Endothelial cell of umbilical vein (primary cell): ENCODE results near the gene CELA3A. TPM values are rescaled to one million over a fixed set of nuclear protein-coding genes. Genes with fewer than 3 reads are reported as not detected.

ENCODE experiments used
- BruUV-seq: library from RNA; stranded (reverse); fragments of 400-500 nt; replicated peaks from 2 replicates; lab custom pipeline; 2021; lab: Mats Ljungman, UMichigan
- CTCF ChIA-PET: fragments of 300-600, 350-600 bp; sonication (Branson Sonifier 250); formaldehyde crosslinking; loops from one replicate; lab custom pipeline; 2021; ENCODE audit warnings: antibody characterized with exemption, inconsistent platforms; lab: Charles Lee
- POLR2A ChIA-PET: fragments of 300-600, 350-600 bp; sonication (Branson Sonifier 250); formaldehyde crosslinking; loops from one replicate; lab custom pipeline; 2021; ENCODE audit warnings: antibody characterized with exemption, inconsistent platforms; lab: Charles Lee
- DNase-seq: peaks from one replicate; pipeline ENCODE4 v3.0.0-alpha.2; 2011; ENCODE audit warnings: low read depth, low spot score
- FAIRE-seq: peaks from 2 replicates; lab custom pipeline; 2011; peaks lifted over from hg19 to GRCh38; lab: Jason Lieb, UNC
- H2AFZ ChIP-seq: 2 replicates; pipeline ENCODE4 v1.6.0; 2012; ENCODE audit warnings: low read depth, low read length, control low read depth, inconsistent platforms
- H3K27ac ChIP-seq: 2 replicates; pipeline ENCODE4 v1.5.1; 2011; ENCODE audit warnings: low read depth, mild to moderate bottlenecking, control low read depth, low read length, moderate library complexity; ENCODE audit not compliant: insufficient read depth
- H3K27me3 ChIP-seq, 2 experiments: 2 replicates each; pipeline versions ENCODE4 v1.6.0 to v1.6.1; 2011; ENCODE audit warnings: low read length in 2 of 2, mixed read lengths in 1 of 2; ENCODE audit not compliant: control insufficient read depth in 2 of 2, insufficient read depth in 2 of 2
- H3K36me3 ChIP-seq, 2 experiments: 2 replicates in 1 of 2; 3 replicates in 1 of 2; pipeline ENCODE4 v1.5.1; 2011; ENCODE audit warnings: low read length in 2 of 2, mild to moderate bottlenecking in 1 of 2, moderate library complexity in 1 of 2; ENCODE audit not compliant: control insufficient read depth in 2 of 2, insufficient read depth in 2 of 2; ENCODE audit errors: extremely low read depth in 1 of 2
- H3K4me1 ChIP-seq: 3 replicates; pipeline ENCODE4 v1.5.1; 2011; ENCODE audit warnings: mild to moderate bottlenecking, low read length; ENCODE audit not compliant: control insufficient read depth, insufficient read depth; ENCODE audit errors: extremely low read depth
- H3K4me2 ChIP-seq: 2 replicates; pipeline ENCODE4 v1.6.1; 2011; ENCODE audit warnings: low read length, control low read depth, mixed read lengths; ENCODE audit not compliant: insufficient read depth
- H3K4me3 ChIP-seq, 3 experiments: fragments of 200-600 bp in 1 of 3; sonication (generic), shearing (Covaris generic) in 1 of 3; replicated peaks in 1 of 3; 2 replicates each; pipeline ENCODE4 v1.5.1; 2011 to 2016; ENCODE audit warnings: control low read depth in 3 of 3, low read length in 3 of 3, mild to moderate bottlenecking in 2 of 3, inconsistent platforms in 1 of 3, low read depth in 1 of 3, moderate library complexity in 1 of 3; ENCODE audit not compliant: insufficient read depth in 1 of 3
- H3K79me2 ChIP-seq: 2 replicates; pipeline ENCODE4 v1.6.0; 2012; ENCODE audit warnings: low read length, inconsistent platforms; ENCODE audit not compliant: control insufficient read depth, insufficient read depth
- H3K9ac ChIP-seq: replicated peaks from 2 replicates; pipeline ENCODE3; 2011; ENCODE audit warnings: low read length, control low read depth; ENCODE audit not compliant: insufficient read depth; ENCODE audit errors: extremely low read depth
- H3K9me1 ChIP-seq: replicated peaks from 3 replicates; pipeline ENCODE4 v1.6.0; 2011; ENCODE audit warnings: mild to moderate bottlenecking, low read length; ENCODE audit not compliant: control insufficient read depth, insufficient read depth; ENCODE audit errors: extremely low read depth
- H3K9me3 ChIP-seq: replicated peaks from 2 replicates; pipeline ENCODE4 v1.5.1; 2012; ENCODE audit warnings: low read length, inconsistent platforms; ENCODE audit not compliant: control insufficient read depth, insufficient read depth
- H4K20me1 ChIP-seq: replicated peaks from 2 replicates; pipeline ENCODE3; 2011; ENCODE audit warnings: mild to moderate bottlenecking, low read length; ENCODE audit not compliant: control insufficient read depth, insufficient read depth; ENCODE audit errors: extremely low read depth
- FOS ChIP-seq: IDR thresholded peaks from 2 replicates; pipeline ENCODE4 v1.6.1; 2011; ENCODE audit warnings: mild to moderate bottlenecking, low read length, moderate library complexity, borderline replicate concordance; ENCODE audit not compliant: insufficient read depth
- POLR2A ChIP-seq: IDR thresholded peaks from 2 replicates; pipeline ENCODE4 v1.6.1; 2012; ENCODE audit warnings: low read depth, mild to moderate bottlenecking, control low read depth, low read length
- POLR2AphosphoS5 ChIP-seq: IDR thresholded peaks from 2 replicates; pipeline ENCODE4 v1.6.1; 2012; ENCODE audit warnings: low read depth, mild to moderate bottlenecking, control low read depth, low read length, moderate library complexity; ENCODE audit not compliant: insufficient read depth
- dilution Hi-C: fragments of 300-500 bp; cut with MboI; formaldehyde crosslinking; loops from one replicate; pipeline ENCODE4 v1.15.0; 2019; ENCODE audit warnings: low sequenced_read_pairs; ENCODE audit not compliant: extremely low pct_ligation_motif_present
- intact Hi-C: fragments of 100-400 bp; cut with micrococcal nuclease; formaldehyde crosslinking; loops from one replicate; pipeline ENCODE4 v1.10.0; 2022
- polyA plus RNA-seq, 4 experiments: library from polyadenylated mRNA; depleted of rRNA in 3 of 4; stranded (reverse) in 3 of 4; unstranded in 1 of 4; fragments of >200 nt; gene quantifications; 2 replicates each; pipeline versions ENCODE4 v1.2.1 to v1.2.3, GENCODE V29; 2011 to 2012; ENCODE audit warnings: missing spikeins in 1 of 4
- total RNA-seq: library from RNA; stranded (reverse); gene quantifications from 2 replicates; pipeline ENCODE4 v1.2.3, GENCODE V29; 2021
- TF ChIP-seq, protein P1 (sequence below), 2 donors: IDR thresholded peaks; 1 replicate in 1 of 2; 2 replicates in 1 of 2; pipeline ENCODE4 v1.5.1; 2011; ENCODE audit warnings: low read length in 2 of 2, mild to moderate bottlenecking in 2 of 2, moderate library complexity in 2 of 2, control low read depth in 1 of 2, inconsistent platforms in 1 of 2, low read depth in 1 of 2; ENCODE audit not compliant: insufficient read depth in 1 of 2; ENCODE audit errors: extremely low read depth in 1 of 2

CELA3A gene
- total and polyA plus RNA-seq, 2 donors (not counting 3 experiments of a cell fraction or from before 2014, with no cell fraction given): not detected

- DNase-seq: peak; percentile 81
- dilution Hi-C loops: no loop called here
- H3K4me2 ChIP-seq: no peak overlapping the region
- H3K27me3 ChIP-seq: no peaks in the 10 kb centered on the region
- H3K4me1 ChIP-seq: peaks cover 26% of the 10 kb centered on the region
- no peak overlapping the region for H3K9ac ChIP-seq
- H4K20me1 ChIP-seq: no peaks in the 10 kb centered on the region
- H3K36me3 ChIP-seq: no peaks in the 10 kb centered on the region
- CTCF ChIA-PET: interaction anchor here (0.6 to 11.3 kb wide), 18 partner anchors 9 to 680 kb away, joined by 3 to 95 read pairs (median 4); partner anchors contain the start of genes C1QC and HSPG2
- no peak overlapping the region for H3K4me3 ChIP-seq
- POLR2A ChIA-PET: no interaction called here
- H3K9me3 ChIP-seq: no peaks in the 10 kb centered on the region
- BruUV-seq: no TSS peak
- no peaks in the 10 kb centered on the region for H3K9me1 ChIP-seq
- no peaks in the 10 kb centered on the region for H3K79me2 ChIP-seq
- TF ChIP-seq, protein P1, sequence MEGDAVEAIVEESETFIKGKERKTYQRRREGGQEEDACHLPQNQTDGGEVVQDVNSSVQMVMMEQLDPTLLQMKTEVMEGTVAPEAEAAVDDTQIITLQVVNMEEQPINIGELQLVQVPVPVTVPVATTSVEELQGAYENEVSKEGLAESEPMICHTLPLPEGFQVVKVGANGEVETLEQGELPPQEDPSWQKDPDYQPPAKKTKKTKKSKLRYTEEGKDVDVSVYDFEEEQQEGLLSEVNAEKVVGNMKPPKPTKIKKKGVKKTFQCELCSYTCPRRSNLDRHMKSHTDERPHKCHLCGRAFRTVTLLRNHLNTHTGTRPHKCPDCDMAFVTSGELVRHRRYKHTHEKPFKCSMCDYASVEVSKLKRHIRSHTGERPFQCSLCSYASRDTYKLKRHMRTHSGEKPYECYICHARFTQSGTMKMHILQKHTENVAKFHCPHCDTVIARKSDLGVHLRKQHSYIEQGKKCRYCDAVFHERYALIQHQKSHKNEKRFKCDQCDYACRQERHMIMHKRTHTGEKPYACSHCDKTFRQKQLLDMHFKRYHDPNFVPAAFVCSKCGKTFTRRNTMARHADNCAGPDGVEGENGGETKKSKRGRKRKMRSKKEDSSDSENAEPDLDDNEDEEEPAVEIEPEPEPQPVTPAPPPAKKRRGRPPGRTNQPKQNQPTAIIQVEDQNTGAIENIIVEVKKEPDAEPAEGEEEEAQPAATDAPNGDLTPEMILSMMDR (IDR thresholded peaks at IDR 0.05; ENCODE audit: extremely low read depth in 1 of 2, insufficient read depth in 1 of 2, low read depth in 1 of 2, low read length in 2 of 2): peak; percentile 85 to 91
- peak; percentile 29 for TF ChIP-seq POLR2A
- peak; percentile 38 for TF ChIP-seq POLR2AphosphoS5
- no peak for TF ChIP-seq FOS
- peak overlapping the region; percentile 1 for H3K27ac ChIP-seq
- FAIRE-seq: peak; percentile 96
- intact Hi-C loops: loop anchor here (1.0 kb wide), 3 partner anchors 30 to 62 kb away; no protein-coding TSS in a partner anchor
- H2AFZ ChIP-seq: no peak overlapping the region
These were observed 37.8 kb upstream of the CELA3A start for GRCh38 chr1:21963477-21964217.
